A673 (cell line): ENCODE measurements around the gene LRCH2. TPM values are rescaled to one million over a fixed set of nuclear protein-coding genes. Genes with fewer than 3 reads are reported as not detected.

Source experiments
- Bru-seq: library from RNA; stranded (reverse); fragments of 400-500 nt; gene quantifications from one replicate; lab custom pipeline; 2021; lab: Mats Ljungman, UMichigan
- BruChase-seq, 2 experiments: library from RNA; stranded (reverse); fragments of 400-500 nt; gene quantifications; one replicate each; lab custom pipeline; 2021; lab: Mats Ljungman, UMichigan
- BruUV-seq: library from RNA; stranded (reverse); fragments of 400-500 nt; replicated peaks from 2 replicates; lab custom pipeline; 2021; lab: Mats Ljungman, UMichigan
- CTCF ChIA-PET: fragments of 300-600 bp; sonication (Branson Sonifier 250); formaldehyde crosslinking; loops from one replicate; lab custom pipeline; 2022; ENCODE audit warnings: antibody characterized with exemption; lab: Charles Lee
- POLR2A ChIA-PET: fragments of 300-600 bp; sonication (Branson Sonifier 250); formaldehyde crosslinking; loops from one replicate; lab custom pipeline; 2022; ENCODE audit warnings: antibody characterized with exemption; ENCODE audit not compliant: low non-redundant PET; lab: Charles Lee
- DNase-seq: peaks from one replicate; pipeline ENCODE4 v3.0.0-alpha.2; 2015; ENCODE audit warnings: low spot score
- H3K27ac ChIP-seq: fragments of 200-600 bp; sonication (generic); 2 replicates; pipeline ENCODE4 v1.5.1; 2016; ENCODE audit warnings: mixed run types, low read depth, mild to moderate bottlenecking, mixed read lengths, antibody characterized with exemption, low read length; ENCODE audit not compliant: poor library complexity, severe bottlenecking
- H3K27me3 ChIP-seq: fragments of 200-600 bp; sonication (generic); replicated peaks from 2 replicates; pipeline ENCODE4 v1.6.1; 2017; ENCODE audit warnings: mixed run types, low read depth, mild to moderate bottlenecking, mixed read lengths, antibody characterized with exemption, low read length; ENCODE audit not compliant: insufficient read depth, poor library complexity
- H3K36me3 ChIP-seq: fragments of 200-600 bp; sonication (generic); 2 replicates; pipeline ENCODE4 v1.6.1; 2016; ENCODE audit warnings: mixed run types, mild to moderate bottlenecking, mixed read lengths, antibody characterized with exemption, low read length; ENCODE audit not compliant: insufficient read depth, poor library complexity, severe bottlenecking
- H3K4me1 ChIP-seq: fragments of 200-600 bp; sonication (generic); 2 replicates; pipeline ENCODE4 v1.6.1; 2017; ENCODE audit warnings: mixed run types, mild to moderate bottlenecking, mixed read lengths, antibody characterized with exemption, low read length; ENCODE audit not compliant: insufficient read depth, poor library complexity, severe bottlenecking
- H3K4me3 ChIP-seq: fragments of 200-600 bp; sonication (generic); 2 replicates; pipeline ENCODE4 v1.5.1; 2016; ENCODE audit warnings: low read depth, mixed run types, mild to moderate bottlenecking, mixed read lengths, low read length; ENCODE audit not compliant: poor library complexity, severe bottlenecking
- H3K9me3 ChIP-seq: fragments of 200-600 bp; sonication (generic); 2 replicates; pipeline ENCODE4 v1.6.1; 2016; ENCODE audit warnings: mixed run types, low read depth, mild to moderate bottlenecking, mixed read lengths, antibody characterized with exemption, low read length; ENCODE audit not compliant: poor library complexity, severe bottlenecking
- CTCF ChIP-seq: fragments of 300-800, 200-600 bp; sonication (generic); conservative IDR thresholded peaks from 2 replicates; pipeline ENCODE4 v1.5.1; 2017; ENCODE audit warnings: low read depth, mild to moderate bottlenecking, antibody characterized with exemption, low read length, moderate library complexity, mixed read lengths
- EZH2 ChIP-seq: fragments of 200-600 bp; sonication (generic); IDR thresholded peaks from 2 replicates; pipeline ENCODE4 v1.6.1; 2017; ENCODE audit warnings: borderline replicate concordance, low read depth, mild to moderate bottlenecking, mixed read lengths, antibody characterized with exemption, low read length; ENCODE audit not compliant: poor library complexity, severe bottlenecking
- intact Hi-C: fragments of 100-400 bp; cut with micrococcal nuclease; formaldehyde crosslinking; loops from one replicate; pipeline ENCODE4 v1.10.0; 2022; ENCODE audit not compliant: unreplicated experiment
- long read RNA-seq: library from polyadenylated mRNA; stranded (forward); transcript quantifications from one replicate; pipeline ENCODE4 v2.0.0, GENCODE V29; 2022
- total RNA-seq: library from RNA; stranded (reverse); gene quantifications from 2 replicates; pipeline ENCODE4 v1.2.3, GENCODE V29; 2021

Gene LRCH2, protein sequence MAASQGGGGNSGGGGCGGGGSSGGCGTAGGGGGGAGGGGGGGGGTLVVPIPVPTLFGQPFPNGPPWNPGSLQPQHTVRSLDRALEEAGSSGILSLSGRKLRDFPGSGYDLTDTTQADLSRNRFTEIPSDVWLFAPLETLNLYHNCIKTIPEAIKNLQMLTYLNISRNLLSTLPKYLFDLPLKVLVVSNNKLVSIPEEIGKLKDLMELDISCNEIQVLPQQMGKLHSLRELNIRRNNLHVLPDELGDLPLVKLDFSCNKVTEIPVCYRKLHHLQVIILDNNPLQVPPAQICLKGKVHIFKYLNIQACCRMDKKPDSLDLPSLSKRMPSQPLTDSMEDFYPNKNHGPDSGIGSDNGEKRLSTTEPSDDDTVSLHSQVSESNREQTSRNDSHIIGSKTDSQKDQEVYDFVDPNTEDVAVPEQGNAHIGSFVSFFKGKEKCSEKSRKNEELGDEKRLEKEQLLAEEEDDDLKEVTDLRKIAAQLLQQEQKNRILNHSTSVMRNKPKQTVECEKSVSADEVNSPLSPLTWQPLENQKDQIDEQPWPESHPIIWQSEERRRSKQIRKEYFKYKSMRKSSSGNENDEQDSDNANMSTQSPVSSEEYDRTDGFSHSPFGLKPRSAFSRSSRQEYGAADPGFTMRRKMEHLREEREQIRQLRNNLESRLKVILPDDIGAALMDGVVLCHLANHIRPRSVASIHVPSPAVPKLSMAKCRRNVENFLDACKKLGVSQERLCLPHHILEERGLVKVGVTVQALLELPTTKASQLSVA
- total RNA-seq (4.2 and 4.8 TPM in 2 replicates), Bru-seq, nascent RNA (percentile 52 among the genes with signal in this experiment), BruChase-seq, experiment 1, labeled RNA remaining after a 2-hour chase (percentile 53 among the genes with signal in this experiment), BruChase-seq, experiment 2, labeled RNA remaining after a 6-hour chase (percentile 48 among the genes with signal in this experiment)
- long read RNA-seq, full-length matches to known transcripts = 2 of 5 reads
- long read RNA-seq, partial matches to known transcripts = 0 of 5 reads
- long read RNA-seq, other reads (novel, unspliced or antisense) = 3 of 5 reads

DNA sequence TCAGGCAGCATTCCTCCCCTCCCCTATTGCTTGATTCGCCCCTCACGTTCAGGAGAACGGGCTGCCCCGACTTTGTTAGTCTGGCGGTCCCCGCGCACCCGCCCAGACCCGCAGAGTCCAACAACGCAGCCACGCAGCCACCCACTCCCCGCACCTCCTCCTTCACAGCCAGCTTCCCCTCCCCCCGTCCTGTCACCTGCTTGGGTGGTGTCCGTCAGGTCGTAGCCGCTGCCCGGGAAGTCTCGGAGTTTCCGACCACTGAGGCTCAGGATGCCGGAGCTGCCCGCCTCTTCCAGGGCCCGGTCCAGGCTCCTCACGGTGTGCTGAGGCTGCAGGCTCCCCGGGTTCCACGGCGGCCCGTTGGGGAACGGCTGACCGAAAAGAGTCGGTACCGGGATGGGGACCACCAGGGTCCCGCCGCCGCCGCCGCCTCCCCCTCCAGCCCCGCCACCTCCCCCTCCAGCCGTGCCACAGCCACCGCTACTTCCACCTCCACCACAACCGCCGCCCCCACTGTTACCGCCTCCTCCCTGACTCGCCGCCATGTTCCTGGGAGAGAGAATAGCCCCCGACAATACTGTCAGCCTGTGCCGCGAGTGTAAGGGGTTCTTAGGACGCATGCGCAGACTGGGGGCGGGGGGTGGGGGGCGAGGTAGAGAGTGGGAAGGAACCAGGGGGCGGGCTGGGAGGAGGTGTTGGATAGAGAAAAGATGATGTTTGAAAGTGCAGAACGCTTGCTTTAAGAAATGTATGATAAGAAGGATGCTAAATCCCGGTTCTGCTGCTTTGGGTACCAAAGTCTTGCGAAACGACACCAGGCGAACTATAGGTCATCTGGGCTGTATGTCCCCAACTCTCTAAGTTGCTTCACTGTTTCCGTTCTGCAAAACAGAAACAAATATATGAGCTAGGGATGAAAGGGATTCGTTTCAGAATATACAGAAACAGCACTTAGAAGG is at the start of gene LRCH2:
Gene LRCH2 (minus strand): TSS at position 600 of the 959 bp plus-strand sequence. CDS start 55 bp downstream, at position 545.
- no peaks in the 10 kb centered on the region for H3K4me1 ChIP-seq
- TF ChIP-seq EZH2 (peak; percentile 12), CTCF (no peak)
- no peak within 1 kb of the TSS for H3K27ac ChIP-seq
- no peaks in the 10 kb centered on the region for H3K36me3 ChIP-seq
- peak; percentile 37 for DNase-seq
- CTCF ChIA-PET = no interaction called here
- H3K27me3 ChIP-seq = peaks cover 58% of the 10 kb centered on the region
- BruUV-seq = no TSS peak
- POLR2A ChIA-PET = no interaction called here
- H3K9me3 ChIP-seq = no peaks in the 10 kb centered on the region
- intact Hi-C loops = no loop called here
- H3K4me3 ChIP-seq = peak within 1 kb of the TSS; percentile 53

DNA sequence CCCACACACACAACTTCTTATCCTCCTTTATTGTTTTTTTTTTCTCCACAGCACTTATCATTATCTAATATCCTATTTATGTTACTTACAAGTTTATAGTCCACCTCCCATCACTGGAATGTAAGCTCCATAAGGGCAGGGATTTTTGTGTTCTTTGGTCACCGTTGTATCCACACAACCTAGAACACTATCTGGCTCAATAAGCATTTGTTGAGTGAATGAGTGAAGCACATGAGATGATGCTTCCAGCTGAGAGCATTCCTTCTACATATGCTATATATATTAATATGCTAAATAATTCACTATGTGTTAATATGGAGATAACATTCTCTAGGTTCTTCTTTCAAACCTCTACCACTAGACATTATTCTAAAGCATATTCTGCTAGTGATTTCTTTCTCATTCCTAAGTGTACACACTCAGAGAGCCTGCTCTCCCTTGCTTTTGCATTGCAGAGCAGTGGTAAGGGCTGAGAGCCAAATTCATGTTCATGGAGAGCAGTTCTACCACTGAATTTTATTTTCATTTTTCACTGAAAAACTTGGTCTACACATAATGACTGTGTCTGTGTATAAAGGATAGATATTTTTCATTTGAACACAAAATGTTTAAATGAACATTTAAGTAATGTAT is 35.3 kb upstream of the LRCH2 start:
- Histone ChIP-seq H3K27me3 (peaks cover 19% of the 10 kb centered on the region), H3K4me1 (no peaks in the 10 kb centered on the region), H3K36me3 (no peaks in the 10 kb centered on the region), H3K9me3 (no peaks in the 10 kb centered on the region), H3K27ac (no peak overlapping the region), H3K4me3 (no peak overlapping the region)
- no TSS peak for BruUV-seq
- intact Hi-C loops = no loop called here
- POLR2A ChIA-PET = no interaction called here
- no peak for TF ChIP-seq CTCF
- CTCF ChIA-PET = no interaction called here
- DNase-seq = no peak
